HG03139 (cell line): ENCODE measurements around the gene PIGZ.
A peak's percentile ranks its signal among the peaks of the same experiment; 100 is the strongest.

Experiments used
- ATAC-seq: cut with Tn5 transposase; IDR thresholded peaks from one replicate; pipeline ENCODE4 v1.9.1; 2021; ENCODE audit not compliant: unreplicated experiment

Gene PIGZ

DNA sequence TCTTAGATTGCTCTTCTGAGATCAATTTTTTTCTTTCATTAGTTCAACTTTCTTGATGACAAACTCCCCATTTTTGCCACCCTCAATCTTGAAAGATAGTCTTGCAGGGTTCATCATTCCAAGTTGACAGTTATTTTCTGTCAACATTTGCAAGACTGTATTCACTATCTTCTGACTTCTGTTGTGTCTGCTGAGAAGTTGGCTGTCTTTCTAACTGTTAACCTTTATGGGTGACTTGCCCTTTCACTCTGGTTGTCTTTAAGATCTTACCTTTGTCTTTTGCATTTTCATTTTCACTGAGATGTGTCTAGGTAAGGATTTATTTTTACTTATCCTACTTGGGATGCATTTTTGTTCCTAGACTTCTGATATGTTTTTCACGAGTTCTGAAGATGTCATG, 14.6 kb upstream of the PIGZ start:
- no peak for ATAC-seq

DNA sequence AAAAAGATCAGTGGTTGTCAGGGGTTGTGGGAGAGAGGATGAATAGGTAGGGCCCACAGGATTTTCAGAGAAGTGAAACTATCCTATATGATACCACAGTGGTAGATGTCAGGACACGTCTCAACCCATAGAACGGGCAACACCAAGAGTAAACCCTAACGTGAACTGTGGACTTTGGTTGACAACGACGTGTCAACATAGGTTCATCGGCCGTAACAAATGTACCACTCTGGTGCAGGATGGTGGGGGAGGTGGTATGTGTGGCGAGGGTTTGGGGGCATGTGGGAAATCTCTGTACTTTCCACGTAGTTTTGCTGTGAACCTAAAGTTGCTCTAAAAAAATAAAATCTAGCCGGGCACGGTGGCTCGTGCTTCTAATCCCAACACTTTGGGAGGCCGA, 13.0 kb upstream of the PIGZ start:
- ATAC-seq, result no peak

DNA sequence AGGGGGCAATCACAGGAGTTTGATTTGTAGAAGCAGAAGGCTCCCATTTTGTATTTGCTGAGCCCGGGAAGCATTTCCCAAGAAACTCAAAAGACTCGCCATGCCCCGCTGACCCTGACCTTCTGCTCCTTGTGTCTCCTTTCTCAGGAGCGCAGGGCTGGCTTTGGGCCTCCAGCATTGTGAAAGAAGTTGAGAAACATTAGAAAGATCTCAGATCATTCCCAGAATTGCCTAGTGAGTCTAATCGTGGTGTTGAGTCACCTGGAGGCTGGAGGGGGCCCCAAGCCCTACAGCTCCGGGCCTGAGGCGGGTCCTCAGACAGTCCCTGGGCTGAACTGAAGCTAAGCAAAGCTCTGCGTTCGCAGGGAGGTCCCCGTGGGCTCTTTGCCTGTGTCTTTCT, 10.9 kb upstream of the PIGZ start:
- ATAC-seq, result no peak

DNA sequence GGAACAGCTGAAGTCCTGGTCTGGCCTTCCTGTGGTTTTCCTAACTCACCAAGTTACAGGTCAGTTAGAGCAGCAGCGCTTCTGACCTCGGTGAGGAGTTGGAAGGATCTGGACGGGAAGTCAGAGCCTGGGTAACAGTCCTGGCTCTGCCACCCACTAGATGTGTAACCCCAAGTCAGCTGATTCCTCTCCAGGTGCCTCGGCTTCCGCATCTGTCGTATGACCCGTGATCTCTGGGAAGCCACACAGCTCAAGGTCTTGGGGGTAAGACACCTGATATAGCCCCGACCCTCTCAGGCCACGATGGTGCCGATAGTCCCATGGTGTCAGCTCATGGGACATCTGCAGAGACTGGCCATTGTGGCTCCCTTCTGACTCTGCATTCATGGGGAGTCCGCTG, 8.3 kb upstream of the PIGZ start:
- ATAC-seq, result no peak

DNA sequence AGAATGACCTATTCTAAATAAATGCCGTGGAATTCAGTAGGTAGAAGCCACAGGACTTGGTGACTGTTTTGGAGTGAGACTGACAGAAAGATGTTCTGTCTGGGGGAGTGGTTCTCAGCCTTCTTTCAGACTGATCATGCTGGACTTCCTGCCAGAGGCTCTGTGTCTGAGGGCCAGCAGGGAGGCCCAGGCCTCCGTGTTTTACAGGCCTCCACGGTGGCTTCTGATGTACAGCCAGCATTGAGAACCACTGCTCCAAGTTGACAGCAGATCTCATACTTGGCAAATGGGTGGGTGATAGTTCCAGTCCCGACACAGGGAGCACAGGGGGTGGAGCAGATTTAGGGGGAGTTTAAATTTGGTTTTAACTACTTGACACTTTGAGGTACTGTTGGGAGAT, 6.7 kb upstream of the PIGZ start:
- no peak for ATAC-seq

DNA sequence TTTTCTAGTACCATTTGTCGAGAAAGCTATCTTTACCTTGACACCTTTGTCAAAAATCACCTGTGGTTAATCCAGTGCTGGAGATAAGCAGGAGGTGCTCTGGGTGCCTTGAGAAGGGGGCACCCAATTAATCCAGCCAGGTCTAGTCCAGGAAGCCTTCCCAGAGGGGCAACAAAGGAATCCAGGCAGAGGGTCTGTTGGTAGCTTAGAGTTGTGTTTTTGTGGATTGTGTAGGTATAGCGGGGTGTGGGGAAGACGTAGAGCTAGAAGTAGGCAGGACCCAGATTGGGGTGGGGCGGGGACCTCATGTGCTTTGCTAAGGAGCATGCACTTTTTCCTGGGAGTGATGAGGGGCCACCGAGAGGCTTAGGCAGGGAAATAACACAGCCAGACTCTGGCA, 6.0 kb upstream of the PIGZ start:
- ATAC-seq, result no peak

DNA sequence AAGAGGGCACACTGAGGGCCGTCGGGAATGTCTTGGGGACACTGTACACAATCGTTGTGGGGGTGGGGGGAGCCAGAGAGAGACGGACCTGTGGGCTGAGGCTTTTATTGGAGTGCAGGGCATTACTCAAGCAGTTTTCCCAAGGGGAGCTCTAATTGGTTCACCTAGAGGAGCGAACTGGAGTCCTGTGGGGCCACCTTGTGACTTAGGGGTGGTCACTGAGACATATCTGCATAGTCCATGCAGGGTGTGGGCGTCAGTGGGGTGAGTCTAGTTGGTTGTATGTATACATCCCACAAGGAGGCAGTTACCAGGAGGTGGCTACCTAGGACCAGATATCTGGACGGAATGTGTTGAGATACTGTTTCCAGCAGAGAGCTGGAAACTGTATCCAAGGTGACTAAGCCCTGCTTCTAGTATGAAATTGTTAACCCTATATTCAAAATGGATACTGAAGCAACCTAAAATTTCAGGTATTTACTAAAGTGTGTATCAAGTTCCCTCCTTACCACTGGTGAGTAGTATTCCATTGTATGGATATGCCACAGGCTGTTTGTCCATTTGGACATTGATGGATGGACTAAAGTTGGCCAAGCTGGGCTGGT, 2.6 kb upstream of the PIGZ start:
- ATAC-seq, result no peak

DNA sequence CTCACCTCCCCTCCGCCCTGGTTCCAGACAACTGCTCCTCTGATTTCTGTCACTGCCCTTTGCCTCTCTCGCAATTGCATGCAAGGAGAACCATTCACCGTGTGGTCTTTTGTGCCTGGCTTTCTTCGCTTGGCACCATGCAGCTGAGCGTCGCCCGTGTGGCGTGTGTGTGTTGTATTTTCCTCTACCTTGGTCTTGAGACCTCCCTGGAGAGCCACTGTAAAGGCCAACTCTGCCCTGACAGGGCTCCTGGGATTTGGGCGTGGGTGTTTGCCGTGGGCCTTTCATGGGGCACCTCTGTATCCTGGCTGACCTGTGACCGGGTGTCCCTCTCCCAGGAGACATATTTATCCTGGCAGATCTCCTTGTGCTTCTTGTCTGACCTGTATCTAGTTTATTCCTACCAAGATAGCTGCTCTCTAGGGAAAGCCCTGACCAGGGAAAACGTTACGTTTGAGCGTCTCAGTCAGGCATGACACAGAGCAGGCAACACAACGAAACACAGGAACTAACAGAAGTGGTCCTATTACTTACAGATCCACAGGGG, 2.0 kb upstream of the PIGZ start:
- no peak for ATAC-seq

DNA sequence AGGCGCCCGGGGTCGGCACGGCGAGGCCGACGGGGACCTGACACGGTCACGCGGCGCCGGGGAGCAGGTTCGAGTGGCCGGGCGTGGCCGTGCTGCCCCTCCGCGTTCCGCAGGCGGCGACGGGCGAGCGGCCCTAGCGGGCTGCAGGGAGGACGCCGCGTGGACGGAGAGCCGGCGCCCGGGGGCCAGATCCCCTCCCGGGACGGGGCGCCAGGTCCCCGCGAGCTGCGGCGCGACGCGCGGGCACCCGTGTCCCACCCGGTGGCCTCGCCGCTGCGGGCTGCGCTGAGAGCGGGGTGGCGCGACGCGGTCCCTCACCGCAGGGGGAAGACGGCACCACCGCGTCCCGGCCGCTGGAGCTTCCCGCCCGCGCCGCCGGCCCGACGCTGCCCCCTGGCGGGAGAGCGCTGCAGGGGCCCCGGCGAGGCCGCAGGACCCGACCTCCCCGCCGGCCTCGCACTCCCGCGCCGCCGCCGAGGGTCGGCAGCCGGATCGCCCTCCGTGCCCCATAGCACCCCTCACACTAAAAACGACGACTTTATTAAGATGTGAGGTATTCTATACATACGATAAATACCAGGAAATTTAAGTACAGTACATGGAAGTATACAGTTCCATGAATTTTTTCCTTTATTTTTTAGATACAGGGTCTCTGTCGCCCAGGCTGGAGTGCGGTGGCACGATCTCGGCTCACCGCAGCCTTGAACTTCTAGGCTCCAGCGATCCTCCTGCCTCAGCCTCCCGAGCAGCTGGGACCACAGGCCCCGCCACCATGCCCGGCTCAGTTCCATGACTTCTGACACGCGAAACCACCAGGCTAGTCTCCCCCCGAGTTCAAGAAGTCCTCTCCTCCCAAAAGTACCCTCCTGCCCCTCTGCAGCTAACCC, 1.3 kb upstream of the PIGZ start:
- peak; percentile 57 for ATAC-seq

DNA sequence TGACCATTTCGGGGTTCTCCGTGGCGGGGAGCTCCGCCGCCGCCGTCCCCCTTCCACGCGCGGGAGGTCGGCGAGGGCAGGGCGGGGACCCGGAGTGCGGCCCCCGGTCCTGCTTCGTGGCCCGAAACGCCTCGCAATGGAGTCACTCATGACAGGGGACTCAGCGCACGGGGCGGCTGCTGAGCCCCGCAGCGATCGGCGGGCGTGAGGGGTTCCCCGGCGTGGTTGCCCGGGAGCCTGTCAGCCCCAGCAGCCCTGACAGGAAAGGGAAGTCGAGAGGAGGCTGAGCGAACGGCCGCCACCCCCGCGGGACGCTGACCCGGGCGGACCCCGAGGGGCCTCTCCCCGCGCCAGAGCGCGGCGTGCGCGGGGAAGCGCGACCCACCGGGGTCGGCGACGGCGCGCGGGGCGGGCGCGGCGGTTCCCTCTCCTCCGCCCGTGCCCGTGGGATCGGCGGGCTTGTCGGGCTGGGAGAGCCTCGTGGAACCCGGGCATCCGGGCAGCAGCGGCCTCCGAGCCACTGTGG, 564 bp upstream of the PIGZ start:
- peak; percentile 35 for ATAC-seq

DNA sequence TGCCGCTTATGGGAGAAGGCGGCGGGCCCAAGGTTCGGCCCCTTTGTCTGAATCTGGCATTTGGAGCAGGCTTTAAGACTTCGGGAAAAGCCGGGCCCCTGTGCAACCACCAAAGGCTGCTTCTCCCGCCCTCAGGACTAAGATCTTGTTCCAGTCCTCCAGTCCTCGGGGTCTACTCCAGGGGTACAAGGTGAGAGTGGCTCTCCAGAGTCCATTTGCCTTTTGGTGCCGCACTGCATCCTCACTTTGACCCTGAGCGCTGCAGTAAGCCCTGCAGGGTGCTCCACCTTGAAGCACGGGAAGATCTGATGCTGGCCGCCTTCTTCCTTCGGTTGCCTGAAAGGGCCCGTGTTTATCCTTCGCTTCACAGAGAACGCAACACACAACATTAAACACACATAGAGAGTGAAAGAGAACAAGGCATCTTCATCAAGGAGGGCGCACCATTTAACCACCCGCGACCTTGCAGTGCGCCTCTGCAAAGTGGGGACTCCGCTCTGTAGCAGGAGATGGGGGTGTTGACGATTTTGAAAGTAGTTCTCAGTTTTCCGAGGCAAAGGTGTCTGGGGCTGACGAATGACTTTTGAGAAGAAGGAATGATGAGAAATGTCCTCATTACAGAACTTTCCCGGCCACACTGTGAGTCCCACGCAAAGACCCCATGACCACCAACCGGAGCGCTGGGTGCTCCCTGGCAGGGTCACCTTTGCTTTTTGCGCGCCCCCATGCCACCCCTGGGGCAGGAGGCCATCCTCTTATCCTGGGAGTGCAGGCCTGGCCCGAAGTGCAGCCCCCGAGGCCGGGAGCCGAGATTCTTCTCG, 1.0 kb downstream of the PIGZ start:
- no peak for ATAC-seq

DNA sequence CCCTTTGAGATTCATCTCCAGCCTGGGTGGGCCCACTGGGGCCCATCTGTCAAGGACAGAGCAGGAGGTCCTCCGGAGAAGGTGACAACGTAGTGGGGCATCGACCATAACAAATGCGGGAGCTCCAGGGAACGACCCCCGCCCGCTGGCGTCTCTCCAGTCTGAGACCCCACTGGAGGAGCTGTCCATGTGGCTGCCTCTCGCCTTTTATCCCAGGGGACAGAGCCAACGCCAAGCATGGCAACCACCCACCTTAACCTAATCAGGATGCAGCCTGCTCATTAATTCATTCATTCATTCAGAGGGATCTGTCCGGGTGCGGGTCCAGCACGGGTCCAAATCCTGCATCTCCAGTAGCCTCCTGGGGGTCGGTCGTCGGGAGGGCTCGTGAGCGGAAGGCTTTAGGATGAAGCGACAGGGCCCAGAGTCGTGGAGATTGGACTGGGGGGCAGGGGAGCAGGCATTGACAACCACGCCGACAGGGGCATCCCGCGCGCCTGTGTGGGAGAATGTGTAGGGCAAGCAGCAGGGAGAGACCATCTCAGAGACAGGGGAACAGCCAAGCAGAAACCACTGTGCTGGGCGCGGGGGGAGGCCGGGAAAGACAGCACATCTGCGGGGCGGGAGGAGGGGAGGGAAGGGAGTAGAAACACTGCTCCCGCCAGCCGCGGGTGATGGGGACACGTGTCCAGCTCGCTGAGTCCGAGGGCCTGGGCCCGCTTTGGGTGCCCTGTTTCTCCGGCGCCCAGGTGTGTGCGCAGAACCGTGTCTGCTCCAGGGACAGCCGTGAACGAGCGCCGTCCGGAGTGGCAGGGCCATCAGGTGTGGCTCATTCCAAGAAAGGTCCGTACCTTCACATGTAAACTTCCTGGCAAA, 1.9 kb downstream of the PIGZ start:
- no peak for ATAC-seq

DNA sequence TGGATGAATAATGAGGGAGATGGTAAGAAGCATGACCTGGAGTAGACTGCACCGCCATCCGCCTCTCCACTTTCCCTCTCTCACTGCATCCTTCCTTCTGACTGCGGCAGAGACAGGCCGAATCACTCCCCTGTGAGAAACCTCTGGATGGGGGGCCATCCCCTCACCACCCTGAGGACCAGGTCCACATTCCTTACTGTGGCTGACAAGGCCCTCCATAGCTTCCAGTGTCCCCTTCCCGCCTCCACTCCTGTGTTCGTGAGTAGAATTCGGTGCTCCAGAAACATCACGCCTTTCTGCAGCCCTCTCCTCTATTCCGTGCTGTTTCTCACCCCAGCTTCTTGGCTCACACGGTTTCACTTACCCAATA, 2.8 kb downstream of the PIGZ start:
- no peak for ATAC-seq

DNA sequence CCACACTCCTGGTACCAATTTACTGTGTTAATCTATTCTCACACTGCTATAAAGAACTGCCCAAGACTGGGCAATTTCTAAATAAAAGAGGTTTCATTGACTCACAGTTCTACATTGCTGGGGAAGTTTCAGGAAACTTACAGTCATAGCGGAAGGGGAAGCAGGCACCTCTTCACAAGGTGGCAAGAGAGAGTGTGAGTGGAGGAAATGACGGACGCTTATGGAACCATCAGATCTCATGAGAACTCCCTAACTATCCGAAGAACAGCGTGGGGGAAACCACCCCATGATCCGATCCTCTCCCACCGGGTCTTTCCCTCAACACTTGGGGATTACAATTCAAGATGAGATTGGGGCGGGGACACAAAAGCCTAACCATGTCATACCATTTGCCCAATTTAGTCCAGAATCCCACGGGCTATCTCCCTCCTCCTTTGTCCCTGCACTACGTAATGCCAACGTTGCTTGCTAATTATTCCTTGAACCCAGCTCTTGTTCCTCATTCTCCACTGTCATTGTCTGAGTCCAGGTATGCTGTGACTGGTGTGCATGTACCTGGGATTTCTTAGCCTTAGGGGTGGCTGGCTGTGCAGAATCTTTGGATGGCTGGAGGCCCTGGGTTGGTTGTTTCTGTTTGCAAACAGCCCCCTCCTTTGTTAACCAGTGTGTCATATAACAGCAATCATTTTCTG, 3.4 kb downstream of the PIGZ start:
- no peak for ATAC-seq

DNA sequence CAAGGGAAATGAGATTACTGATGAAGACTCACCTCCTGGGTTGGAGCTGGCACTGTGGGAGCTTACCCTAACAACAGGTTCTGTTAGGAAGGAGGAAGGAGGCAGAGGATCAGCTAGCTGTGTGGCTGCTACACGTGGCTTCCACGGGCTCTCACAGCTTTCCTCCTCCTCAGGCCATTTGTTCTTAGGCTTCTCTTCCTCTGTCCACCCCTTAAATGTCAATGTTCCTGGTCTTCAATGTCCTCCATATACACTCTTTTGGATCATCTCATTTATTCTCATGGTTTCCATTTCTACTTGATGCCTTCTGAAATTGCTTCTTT, 5.0 kb downstream of the PIGZ start:
- no peak for ATAC-seq

DNA sequence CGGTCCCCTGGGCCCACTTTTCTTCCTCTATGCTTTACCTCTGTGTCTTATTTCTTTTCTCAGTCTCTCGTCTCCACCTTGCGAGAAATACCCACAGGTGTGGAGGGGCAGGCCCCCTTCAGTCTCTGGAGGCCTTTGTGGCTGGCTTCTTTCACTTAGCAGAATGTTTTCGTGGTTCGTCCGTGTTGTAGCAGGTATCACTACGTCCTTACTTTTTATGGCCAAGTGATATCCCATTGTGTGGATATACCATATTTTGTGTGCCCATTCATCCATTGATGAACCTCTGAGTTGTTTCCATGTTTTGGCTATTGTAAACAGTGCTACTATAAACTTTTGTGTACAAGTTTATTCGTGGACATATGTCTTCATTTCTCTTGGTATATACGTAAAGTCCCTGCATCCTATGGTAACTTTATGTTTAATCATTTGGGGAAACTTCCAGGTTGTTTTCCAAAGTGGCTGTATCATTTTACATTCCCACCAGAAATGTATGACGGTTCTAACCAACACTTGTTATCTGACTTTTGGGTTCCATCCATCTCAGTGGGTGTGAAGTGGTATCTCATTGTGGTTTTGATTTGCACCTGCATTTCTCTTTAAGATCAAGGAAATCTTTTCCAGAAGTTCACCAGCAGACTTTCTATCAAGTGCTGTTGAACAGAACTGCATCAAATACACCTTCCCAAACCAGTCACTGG, 5.6 kb downstream of the PIGZ start:
- ATAC-seq, result no peak

DNA sequence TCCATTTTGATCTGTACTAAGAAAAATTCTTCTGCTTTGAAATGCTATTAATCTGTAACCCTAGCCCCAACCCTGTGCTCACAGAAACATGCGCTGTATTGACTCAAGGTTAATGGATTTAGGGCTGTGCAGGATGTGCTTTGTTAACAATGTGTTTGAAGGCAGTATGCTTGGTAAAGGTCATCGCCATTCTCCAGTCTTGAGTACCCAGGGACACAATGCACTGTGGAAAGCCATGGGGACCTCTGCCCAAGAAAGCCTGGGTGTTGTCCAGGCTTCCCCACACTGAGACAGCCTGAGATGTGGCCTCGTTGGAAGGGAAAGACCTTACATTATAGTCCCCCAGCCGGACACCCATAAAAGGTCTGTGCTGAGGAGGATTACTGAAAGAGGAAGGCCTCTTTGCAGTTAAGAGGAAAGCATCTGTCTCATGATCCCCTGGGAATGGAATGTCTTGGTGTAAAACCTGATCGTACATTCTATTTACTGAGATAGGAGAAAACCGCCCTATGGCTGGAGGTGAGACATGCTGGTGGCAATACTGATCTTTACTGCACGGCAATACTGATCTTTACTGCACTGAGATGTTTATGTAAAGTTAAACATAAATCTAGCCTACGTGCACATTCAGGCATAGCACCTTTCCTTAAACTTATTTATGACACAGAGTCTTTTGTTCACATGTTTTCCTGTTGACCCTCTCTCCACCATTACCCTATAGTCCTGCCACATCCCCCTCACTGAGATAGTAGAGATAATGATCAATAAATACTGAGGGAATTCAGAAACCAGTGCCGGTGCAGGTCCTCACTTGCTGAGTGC, 6.3 kb downstream of the PIGZ start:
- no peak for ATAC-seq

DNA sequence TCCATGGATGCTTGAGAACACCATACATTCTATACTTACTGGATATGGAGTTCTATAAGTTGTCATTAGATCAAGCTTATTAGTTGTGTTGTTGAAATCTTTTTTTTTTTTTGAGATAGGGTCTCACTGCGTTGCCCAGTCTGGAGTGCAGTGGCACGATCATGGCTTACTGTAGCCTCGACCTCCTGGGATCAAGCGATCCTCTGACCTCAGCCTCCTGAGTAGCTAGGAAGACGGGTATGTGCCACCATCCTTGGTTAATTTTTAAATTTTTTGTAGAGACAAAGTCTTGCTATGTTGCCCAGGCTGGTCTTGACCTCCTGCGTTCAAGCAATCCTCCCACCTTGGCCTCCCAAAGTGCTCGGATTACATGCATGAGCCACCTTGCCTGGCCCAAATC, 13.8 kb downstream of the PIGZ start:
- ATAC-seq, result no peak

DNA sequence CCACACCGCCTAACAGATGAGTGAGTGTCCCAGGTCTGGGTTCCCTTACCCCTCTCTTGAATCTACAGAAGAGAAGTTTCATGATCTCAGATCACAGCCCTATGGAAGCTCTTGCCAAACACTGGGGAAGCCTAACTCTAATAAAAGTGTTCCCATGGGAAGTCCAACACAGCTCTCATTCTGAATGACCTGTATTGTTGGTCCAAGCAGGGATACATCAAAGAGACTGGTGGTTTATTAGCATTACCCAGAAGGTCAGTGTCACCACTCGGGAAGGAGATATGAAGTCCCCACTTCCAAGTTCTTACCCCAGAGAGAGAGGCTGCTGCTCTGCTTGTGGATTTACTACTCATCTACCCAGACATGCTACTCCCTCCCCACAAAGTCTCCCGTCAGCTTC, 17.3 kb downstream of the PIGZ start:
- no peak for ATAC-seq
